Neuronal stem cell (in vitro differentiated cells): ENCODE data around the gene SAMD5.

Source experiments
- DNase-seq: peaks from one replicate; pipeline ENCODE4 v3.0.0-alpha.2; 2013; ENCODE audit warnings: low spot score
- H2AFZ ChIP-seq: one replicate; pipeline ENCODE4 v1.6.1; 2013; ENCODE audit warnings: mild to moderate bottlenecking, low read length, inconsistent platforms
- H2AK5ac ChIP-seq: 2 replicates; pipeline ENCODE4 v1.6.1; 2013; ENCODE audit warnings: low read depth, mild to moderate bottlenecking, inconsistent platforms, low read length, moderate library complexity, mixed read lengths
- H2BK120ac ChIP-seq: 2 replicates; pipeline ENCODE4 v1.6.1; 2013; ENCODE audit warnings: low read depth, mild to moderate bottlenecking, inconsistent platforms, low read length, moderate library complexity, mixed read lengths
- H2BK12ac ChIP-seq: one replicate; pipeline ENCODE4 v1.6.1; 2013; ENCODE audit warnings: low read length, inconsistent platforms
- H2BK15ac ChIP-seq: 2 replicates; pipeline ENCODE4 v1.6.1; 2013; ENCODE audit warnings: mild to moderate bottlenecking, low read length, inconsistent platforms, mixed read lengths
- H2BK5ac ChIP-seq: one replicate; pipeline ENCODE4 v1.6.1; 2013; ENCODE audit warnings: inconsistent platforms, mild to moderate bottlenecking, low read length, moderate library complexity
- H3K14ac ChIP-seq: one replicate; pipeline ENCODE4 v1.6.1; 2013; ENCODE audit warnings: low read length, inconsistent platforms
- H3K18ac ChIP-seq: 2 replicates; pipeline ENCODE4 v1.6.1; 2013; ENCODE audit warnings: low read length, inconsistent platforms
- H3K23ac ChIP-seq: 2 replicates; pipeline ENCODE4 v1.6.1; 2013; ENCODE audit warnings: low read depth, mild to moderate bottlenecking, mixed read lengths, low read length, inconsistent platforms; ENCODE audit not compliant: poor library complexity
- H3K27ac ChIP-seq: replicated peaks from 3 replicates; pipeline ENCODE4 v1.5.1; 2013; ENCODE audit warnings: low read length, inconsistent platforms
- H3K27me3 ChIP-seq, 3 experiments: 2 replicates each; pipeline ENCODE4 v1.6.1; 2013; ENCODE audit warnings: low read length in 3 of 3, mild to moderate bottlenecking in 2 of 3, inconsistent platforms in 1 of 3, low read depth in 1 of 3, mixed read lengths in 1 of 3, moderate library complexity in 1 of 3; ENCODE audit not compliant: control insufficient read depth in 3 of 3, insufficient read depth in 3 of 3
- H3K36me3 ChIP-seq, 2 donors: replicated peaks in 1 of 2; 2 replicates each; pipeline ENCODE4 v1.6.1; 2013; ENCODE audit warnings: low read length in 2 of 2; ENCODE audit not compliant: control insufficient read depth in 2 of 2, insufficient read depth in 2 of 2
- H3K4ac ChIP-seq: 2 replicates; pipeline ENCODE4 v1.6.1; 2013; ENCODE audit warnings: inconsistent platforms, mild to moderate bottlenecking, low read length, moderate library complexity
- H3K4me1 ChIP-seq, 2 donors: 1 replicate in 1 of 2; 2 replicates in 1 of 2; pipeline ENCODE4 v1.6.1; 2013; ENCODE audit warnings: low read length in 2 of 2, low read depth in 1 of 2; ENCODE audit not compliant: control insufficient read depth in 2 of 2, insufficient read depth in 1 of 2
- H3K4me2 ChIP-seq: one replicate; pipeline ENCODE4 v1.6.1; 2013; ENCODE audit warnings: mild to moderate bottlenecking, low read length, inconsistent platforms; ENCODE audit not compliant: insufficient read depth, poor library complexity, severe bottlenecking
- H3K4me3 ChIP-seq, 2 donors: 2 replicates each; pipeline ENCODE4 v1.5.1; 2013; ENCODE audit warnings: low read length in 2 of 2, mild to moderate bottlenecking in 2 of 2, inconsistent platforms in 1 of 2, moderate library complexity in 1 of 2
- H3K79me1 ChIP-seq: one replicate; pipeline ENCODE4 v1.6.1; 2013; ENCODE audit warnings: low read depth, mild to moderate bottlenecking, inconsistent platforms, low read length, moderate library complexity
- H3K9ac ChIP-seq: one replicate; pipeline ENCODE4 v1.6.1; 2013; ENCODE audit warnings: mild to moderate bottlenecking, low read depth, low read length, inconsistent platforms; ENCODE audit not compliant: poor library complexity
- H3K9me3 ChIP-seq, 2 donors: replicated peaks in 1 of 2; 2 replicates each; pipeline versions ENCODE3 to v1.6.1; 2013; ENCODE audit warnings: low read length in 2 of 2, mild to moderate bottlenecking in 2 of 2, inconsistent platforms in 1 of 2, low read depth in 1 of 2, mixed read lengths in 1 of 2, moderate library complexity in 1 of 2; ENCODE audit not compliant: control insufficient read depth in 2 of 2, insufficient read depth in 1 of 2
- H4K8ac ChIP-seq: one replicate; pipeline ENCODE4 v1.6.1; 2013; ENCODE audit warnings: low read depth, mild to moderate bottlenecking, inconsistent platforms, low read length, moderate library complexity
- H4K91ac ChIP-seq: one replicate; pipeline ENCODE4 v1.6.1; 2013; ENCODE audit warnings: low read length, low read depth, mild to moderate bottlenecking, inconsistent platforms; ENCODE audit not compliant: poor library complexity
- WGBS, 2 donors: extraction: QIAGEN DNeasy Blood & Tissue Kit; methylation state at CpG; one replicate each; pipeline ENCODE4 v1.1.7; 2013; ENCODE audit warnings: missing lambda C conversion rate in 2 of 2, mixed read lengths in 1 of 2; ENCODE audit not compliant: insufficient read length in 2 of 2, insufficient replicate concordance in 1 of 2; ENCODE audit errors: extremely low coverage in 2 of 2; 5-methylcytosine and 5-hydroxymethylcytosine counted together

Gene SAMD5

DNA sequence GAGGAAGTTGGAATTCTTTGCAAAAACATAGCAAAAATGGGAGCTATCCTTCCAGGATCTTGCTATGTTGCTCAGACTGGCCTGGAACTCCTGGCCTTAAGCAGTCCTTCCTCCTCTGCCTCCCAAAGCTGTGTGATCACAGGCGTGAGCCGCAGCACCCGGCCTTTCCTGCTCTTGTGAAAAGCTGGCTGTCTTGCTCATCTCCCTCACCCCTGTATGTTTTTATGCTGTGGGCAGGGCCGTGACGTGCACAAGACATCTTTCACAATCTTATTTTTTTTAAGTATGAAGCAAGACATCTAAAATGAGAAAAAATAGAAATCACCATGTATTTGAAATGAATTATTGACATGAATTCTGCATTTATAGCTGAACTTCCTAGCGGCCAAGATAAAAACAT lies 110.4 kb downstream of the SAMD5 start:
- no peak for DNase-seq
- H3K4me2 ChIP-seq, result no peak overlapping the region

More for the DNA sequence above, 110.4 kb downstream of the SAMD5 start:
- no peaks in the 10 kb centered on the region for H3K27me3 ChIP-seq
- H4K91ac ChIP-seq, result no peak overlapping the region
- H2AFZ ChIP-seq, result no peak overlapping the region
- no CpG with 5 or more reads among the region's 6 CpGs for WGBS, 2 donors
- no peaks in the 10 kb centered on the region for H3K79me1 ChIP-seq
- H3K36me3 ChIP-seq, result no peaks in the 10 kb centered on the region
- H3K23ac ChIP-seq, result no peak overlapping the region
- no peak overlapping the region for H3K9ac ChIP-seq
- no peaks in the 10 kb centered on the region for H3K9me3 ChIP-seq
- no peak overlapping the region for H3K4ac ChIP-seq
- no peak overlapping the region for H2BK5ac ChIP-seq
- H3K27ac ChIP-seq, result no peak overlapping the region
- H2BK120ac ChIP-seq, result no peak overlapping the region
- no peak overlapping the region for H2BK15ac ChIP-seq
- no peak overlapping the region for H3K14ac ChIP-seq
- H2BK12ac ChIP-seq, result no peak overlapping the region
- no peak overlapping the region for H3K4me3 ChIP-seq
- no peak overlapping the region for H3K18ac ChIP-seq
- H4K8ac ChIP-seq, result no peak overlapping the region
- no peaks in the 10 kb centered on the region for H3K4me1 ChIP-seq
- H2AK5ac ChIP-seq, result no peak overlapping the region
